IMR-90 (cell line): Measurements from ENCODE around the gene ELL. TPM values are rescaled to one million over a fixed set of nuclear protein-coding genes. Genes with fewer than 3 reads are reported as not detected.

ENCODE experiments used
- ATAC-seq: fragments of 200-7000 bp; cut with Tn5 transposase; 2 replicates; pipeline ENCODE4 v1.9.1; 2020; ENCODE audit warnings: low read depth, mild to moderate bottlenecking, moderate library complexity
- BruUV-seq: library from RNA; stranded (reverse); fragments of 400-500 nt; replicated peaks from 2 replicates; lab custom pipeline; 2021; lab: Mats Ljungman, UMichigan
- CTCF ChIA-PET: fragments of 300-600 bp; formaldehyde crosslinking; extraction: SDS; loops from one replicate; lab custom pipeline; 2021; ENCODE audit warnings: antibody characterized with exemption; lab: Yijun Ruan, JAX
- POLR2A ChIA-PET: fragments of 300-600 bp; sonication (Branson Sonifier 250); formaldehyde crosslinking; loops from one replicate; lab custom pipeline; 2022; ENCODE audit warnings: antibody characterized with exemption; ENCODE audit not compliant: unreplicated experiment; lab: Charles Lee
- DNase-seq: peaks from one replicate; pipeline ENCODE4 v3.0.0; 2013
- H2AFZ ChIP-seq: replicated peaks from 2 replicates; pipeline ENCODE3; 2013; ENCODE audit warnings: low read length, mild to moderate bottlenecking; ENCODE audit not compliant: poor library complexity
- H2AK5ac ChIP-seq: 2 replicates; pipeline ENCODE4 v1.6.1; 2013; ENCODE audit warnings: low read depth, low read length, inconsistent platforms
- H2AK9ac ChIP-seq: replicated peaks from 2 replicates; pipeline ENCODE3; 2013; ENCODE audit warnings: mild to moderate bottlenecking, low read depth, low read length, moderate library complexity; ENCODE audit not compliant: poor library complexity
- H2BK120ac ChIP-seq: 2 replicates; pipeline ENCODE4 v1.6.1; 2013; ENCODE audit warnings: low read depth, low read length, inconsistent platforms
- H2BK15ac ChIP-seq: 3 replicates; pipeline ENCODE4 v1.6.1; 2013; ENCODE audit warnings: low read depth, low read length, inconsistent platforms
- H2BK20ac ChIP-seq: 2 replicates; pipeline ENCODE4 v1.6.1; 2013; ENCODE audit warnings: low read depth, mild to moderate bottlenecking, inconsistent platforms, low read length, moderate library complexity
- H2BK5ac ChIP-seq: 2 replicates; pipeline ENCODE4 v1.6.1; 2013; ENCODE audit warnings: mild to moderate bottlenecking, low read depth, low read length, inconsistent platforms; ENCODE audit not compliant: poor library complexity, severe bottlenecking
- H3K14ac ChIP-seq: replicated peaks from 2 replicates; pipeline ENCODE4 v1.6.1; 2013; ENCODE audit warnings: low read depth, low read length, inconsistent platforms
- H3K18ac ChIP-seq: 2 replicates; pipeline ENCODE4 v1.6.1; 2013; ENCODE audit warnings: low read depth, low read length, control low read depth
- H3K23ac ChIP-seq: 2 replicates; pipeline ENCODE4 v1.6.1; 2013; ENCODE audit warnings: low read depth, low read length, inconsistent platforms
- H3K27ac ChIP-seq: 2 replicates; pipeline ENCODE4 v1.5.1; 2013; ENCODE audit warnings: mild to moderate bottlenecking, control low read depth, low read length; ENCODE audit not compliant: insufficient read depth
- H3K27me3 ChIP-seq: 2 replicates; pipeline ENCODE4 v1.6.1; 2013; ENCODE audit warnings: low read length; ENCODE audit not compliant: control insufficient read depth, insufficient read depth
- H3K36me3 ChIP-seq: 2 replicates; pipeline ENCODE4 v1.6.1; 2013; ENCODE audit warnings: low read length, mixed read lengths; ENCODE audit not compliant: control insufficient read depth, insufficient read depth
- H3K4ac ChIP-seq: 2 replicates; pipeline ENCODE4 v1.6.1; 2013; ENCODE audit warnings: low read depth, low read length, inconsistent platforms
- H3K4me1 ChIP-seq: 2 replicates; pipeline ENCODE4 v1.6.1; 2013; ENCODE audit warnings: low read length, mixed read lengths; ENCODE audit not compliant: control insufficient read depth, insufficient read depth
- H3K4me2 ChIP-seq: 2 replicates; pipeline ENCODE4 v1.6.1; 2013; ENCODE audit warnings: low read depth, mild to moderate bottlenecking, control low read depth, low read length, moderate library complexity
- H3K4me3 ChIP-seq: 2 replicates; pipeline ENCODE4 v1.5.1; 2013; ENCODE audit warnings: low read depth, mild to moderate bottlenecking, control low read depth, low read length, moderate library complexity; ENCODE audit not compliant: insufficient read depth
- H3K56ac ChIP-seq: 2 replicates; pipeline ENCODE4 v1.6.1; 2013; ENCODE audit warnings: low read length, inconsistent platforms; ENCODE audit not compliant: insufficient read depth; ENCODE audit errors: extremely low read depth
- H3K79me1 ChIP-seq, 2 experiments: 2 replicates each; pipeline ENCODE4 v1.6.1; 2013; ENCODE audit warnings: low read length in 2 of 2, inconsistent platforms in 1 of 2, low read depth in 1 of 2
- H3K9ac ChIP-seq: 2 replicates; pipeline ENCODE4 v1.6.1; 2013; ENCODE audit warnings: low read depth, low read length, control low read depth
- H3K9me1 ChIP-seq: 2 replicates; pipeline ENCODE4 v1.6.1; 2013; ENCODE audit warnings: low read length, inconsistent platforms; ENCODE audit not compliant: insufficient read depth
- H3K9me3 ChIP-seq: 2 replicates; pipeline ENCODE4 v1.6.1; 2013; ENCODE audit warnings: low read length; ENCODE audit not compliant: control insufficient read depth, insufficient read depth
- H4K20me1 ChIP-seq: 2 replicates; pipeline ENCODE4 v1.6.1; 2013; ENCODE audit warnings: low read length, inconsistent platforms; ENCODE audit not compliant: insufficient read depth
- H4K5ac ChIP-seq: 2 replicates; pipeline ENCODE4 v1.6.1; 2013; ENCODE audit warnings: mild to moderate bottlenecking, low read depth, low read length, control low read depth
- H4K8ac ChIP-seq, 2 experiments: 2 replicates each; pipeline ENCODE4 v1.6.1; 2013; ENCODE audit warnings: low read depth in 2 of 2, low read length in 2 of 2, control low read depth in 1 of 2, inconsistent platforms in 1 of 2
- H4K91ac ChIP-seq: 2 replicates; pipeline ENCODE4 v1.6.1; 2013; ENCODE audit warnings: low read depth, low read length, inconsistent platforms; ENCODE audit not compliant: insufficient read depth
- CEBPB ChIP-seq: IDR thresholded peaks from 2 replicates; pipeline ENCODE4 v1.6.1; 2012; ENCODE audit warnings: low read depth, low read length, improper control_type of control experiment
- MAFK ChIP-seq: IDR thresholded peaks from 2 replicates; pipeline ENCODE4 v1.6.1; 2012; ENCODE audit warnings: low read depth, low read length, improper control_type of control experiment
- MAZ ChIP-seq: IDR thresholded peaks from 2 replicates; pipeline ENCODE4 v1.6.1; 2012; ENCODE audit warnings: low read depth, mild to moderate bottlenecking, low read length, improper control_type of control experiment, moderate library complexity, borderline replicate concordance
- WGBS, 2 experiments: methylation state at CpG; one replicate each; pipeline versions ENCODE4 v1.1.5 to v1.1.7; 2013; ENCODE audit warnings: missing lambda C conversion rate in 2 of 2; ENCODE audit not compliant: insufficient read length in 1 of 2; ENCODE audit errors: extremely low coverage in 2 of 2; 5-methylcytosine and 5-hydroxymethylcytosine counted together
- dilution Hi-C: fragments of 300-500 bp; cut with HindIII; formaldehyde crosslinking; loops from one replicate; pipeline ENCODE4 v1.14.3; 2018; ENCODE audit warnings: low sequenced_read_pairs; ENCODE audit not compliant: unreplicated experiment
- in situ Hi-C: fragments of 300-500 bp; cut with MboI; formaldehyde crosslinking; loops from 3 replicates; pipeline ENCODE4 v1.14.3; 2019; ENCODE audit warnings: low sequenced_read_pairs, inconsistent platforms, mixed read lengths
- intact Hi-C: fragments of 100-400 bp; cut with micrococcal nuclease; formaldehyde crosslinking; loops from 2 replicates; pipeline ENCODE4 v1.10.0; 2022
- polyA plus RNA-seq, 3 experiments: library from polyadenylated mRNA; depleted of rRNA; stranded (reverse); fragments of >200 nt; gene quantifications; 2 replicates each; pipeline ENCODE4 v1.2.3, GENCODE V29; 2012; ENCODE audit warnings: low replicate concordance in 1 of 3
- total RNA-seq: library from RNA; depleted of rRNA; stranded (reverse); fragments of >200 nt; gene quantifications from 2 replicates; pipeline ENCODE4 v1.2.3, GENCODE V29; 2012

Gene ELL
- total and polyA plus RNA-seq, 2 of the 4 experiments (the other 2 are of a cell fraction) = 6.3 to 13.1 TPM

- DNase-seq = no peak
- POLR2A ChIA-PET = no interaction called here
Measured at GRCh38 chr19:18537431-18537830, 15.6 kb upstream of the ELL start.

More at GRCh38 chr19:18537431-18537830, 15.6 kb upstream of the ELL start:
- no peak overlapping the region for H3K4ac ChIP-seq
- no peak overlapping the region for H3K56ac ChIP-seq
- no peak overlapping the region for H3K9ac ChIP-seq
- H4K8ac ChIP-seq = no peak overlapping the region
- peaks cover 61% of the 10 kb centered on the region for H3K36me3 ChIP-seq
- no peak overlapping the region for H2BK15ac ChIP-seq
- no peak overlapping the region for H2AFZ ChIP-seq
- TF ChIP-seq MAZ = no peak
- TF ChIP-seq CEBPB = no peak
- no peak for TF ChIP-seq MAFK
- no peak overlapping the region for H3K4me2 ChIP-seq
- no peaks in the 10 kb centered on the region for H4K20me1 ChIP-seq
- peaks cover 20 to 43% of the 10 kb centered on the region in 2 experiments for H3K79me1 ChIP-seq
- ATAC-seq = no peak
- H2BK20ac ChIP-seq = no peak overlapping the region
- no peaks in the 10 kb centered on the region for H3K27me3 ChIP-seq
- no peak overlapping the region for H3K18ac ChIP-seq
- H2AK5ac ChIP-seq = no peak overlapping the region
- dilution Hi-C loops (no loop called here), intact Hi-C loops (no loop called here), in situ Hi-C loops (no loop called here)
- WGBS, 2 experiments = 98% methylated on average over 15 of the region's 17 CpGs; no CpG with 5 or more reads in 1 of the 2 experiments
- H4K5ac ChIP-seq = no peak overlapping the region
- H2BK5ac ChIP-seq = no peak overlapping the region
- CTCF ChIA-PET = no interaction called here
- H3K9me1 ChIP-seq = peaks cover 10% of the 10 kb centered on the region; the same call in 1 of the 2 replicates
- H3K23ac ChIP-seq = no peak overlapping the region
- no peak overlapping the region for H2BK120ac ChIP-seq
- no TSS peak for BruUV-seq
- H2AK9ac ChIP-seq = no peak overlapping the region
- H3K4me1 ChIP-seq = peaks cover 3% of the 10 kb centered on the region; the same call in 1 of the 2 replicates
- no peak overlapping the region for H3K27ac ChIP-seq
- H3K9me3 ChIP-seq = no peaks in the 10 kb centered on the region
- no peak overlapping the region for H3K14ac ChIP-seq
- H4K91ac ChIP-seq = no peak overlapping the region
- no peak overlapping the region for H3K4me3 ChIP-seq
